Endothelial cell of umbilical vein (primary cell): ENCODE results near the gene SLC6A9. TPM values are rescaled to one million over a fixed set of nuclear protein-coding genes. Genes with fewer than 3 reads are reported as not detected.

Experiments used
- BruUV-seq: library from RNA; stranded (reverse); fragments of 400-500 nt; replicated peaks from 2 replicates; lab custom pipeline; 2021; lab: Mats Ljungman, UMichigan
- CTCF ChIA-PET: fragments of 300-600, 350-600 bp; sonication (Branson Sonifier 250); formaldehyde crosslinking; loops from one replicate; lab custom pipeline; 2021; ENCODE audit warnings: antibody characterized with exemption, inconsistent platforms; lab: Charles Lee
- POLR2A ChIA-PET: fragments of 300-600, 350-600 bp; sonication (Branson Sonifier 250); formaldehyde crosslinking; loops from one replicate; lab custom pipeline; 2021; ENCODE audit warnings: antibody characterized with exemption, inconsistent platforms; lab: Charles Lee
- DNase-seq: peaks from one replicate; pipeline ENCODE4 v3.0.0-alpha.2; 2011; ENCODE audit warnings: low read depth, low spot score
- FAIRE-seq: peaks from 2 replicates; lab custom pipeline; 2011; peaks lifted over from hg19 to GRCh38; lab: Jason Lieb, UNC
- H2AFZ ChIP-seq: 2 replicates; pipeline ENCODE4 v1.6.0; 2012; ENCODE audit warnings: low read depth, low read length, control low read depth, inconsistent platforms
- H3K27ac ChIP-seq: 2 replicates; pipeline ENCODE4 v1.5.1; 2011; ENCODE audit warnings: low read depth, mild to moderate bottlenecking, control low read depth, low read length, moderate library complexity; ENCODE audit not compliant: insufficient read depth
- H3K27me3 ChIP-seq, 2 experiments: 2 replicates each; pipeline versions ENCODE4 v1.6.0 to v1.6.1; 2011; ENCODE audit warnings: low read length in 2 of 2, mixed read lengths in 1 of 2; ENCODE audit not compliant: control insufficient read depth in 2 of 2, insufficient read depth in 2 of 2
- H3K36me3 ChIP-seq, 2 experiments: 2 replicates in 1 of 2; 3 replicates in 1 of 2; pipeline ENCODE4 v1.5.1; 2011; ENCODE audit warnings: low read length in 2 of 2, mild to moderate bottlenecking in 1 of 2, moderate library complexity in 1 of 2; ENCODE audit not compliant: control insufficient read depth in 2 of 2, insufficient read depth in 2 of 2; ENCODE audit errors: extremely low read depth in 1 of 2
- H3K4me1 ChIP-seq: 3 replicates; pipeline ENCODE4 v1.5.1; 2011; ENCODE audit warnings: mild to moderate bottlenecking, low read length; ENCODE audit not compliant: control insufficient read depth, insufficient read depth; ENCODE audit errors: extremely low read depth
- H3K4me2 ChIP-seq: 2 replicates; pipeline ENCODE4 v1.6.1; 2011; ENCODE audit warnings: low read length, control low read depth, mixed read lengths; ENCODE audit not compliant: insufficient read depth
- H3K4me3 ChIP-seq, 3 experiments: fragments of 200-600 bp in 1 of 3; sonication (generic), shearing (Covaris generic) in 1 of 3; replicated peaks in 1 of 3; 2 replicates each; pipeline ENCODE4 v1.5.1; 2011 to 2016; ENCODE audit warnings: control low read depth in 3 of 3, low read length in 3 of 3, mild to moderate bottlenecking in 2 of 3, inconsistent platforms in 1 of 3, low read depth in 1 of 3, moderate library complexity in 1 of 3; ENCODE audit not compliant: insufficient read depth in 1 of 3
- H3K79me2 ChIP-seq: 2 replicates; pipeline ENCODE4 v1.6.0; 2012; ENCODE audit warnings: low read length, inconsistent platforms; ENCODE audit not compliant: control insufficient read depth, insufficient read depth
- H3K9ac ChIP-seq: replicated peaks from 2 replicates; pipeline ENCODE3; 2011; ENCODE audit warnings: low read length, control low read depth; ENCODE audit not compliant: insufficient read depth; ENCODE audit errors: extremely low read depth
- H3K9me1 ChIP-seq: replicated peaks from 3 replicates; pipeline ENCODE4 v1.6.0; 2011; ENCODE audit warnings: mild to moderate bottlenecking, low read length; ENCODE audit not compliant: control insufficient read depth, insufficient read depth; ENCODE audit errors: extremely low read depth
- H3K9me3 ChIP-seq: replicated peaks from 2 replicates; pipeline ENCODE4 v1.5.1; 2012; ENCODE audit warnings: low read length, inconsistent platforms; ENCODE audit not compliant: control insufficient read depth, insufficient read depth
- H4K20me1 ChIP-seq: replicated peaks from 2 replicates; pipeline ENCODE3; 2011; ENCODE audit warnings: mild to moderate bottlenecking, low read length; ENCODE audit not compliant: control insufficient read depth, insufficient read depth; ENCODE audit errors: extremely low read depth
- EZH2 ChIP-seq: IDR thresholded peaks from 2 replicates; pipeline ENCODE4 v1.6.1; 2012; ENCODE audit warnings: borderline replicate concordance, low read depth, mild to moderate bottlenecking, moderate library complexity, low read length, inconsistent platforms; ENCODE audit not compliant: severe bottlenecking
- FOS ChIP-seq: IDR thresholded peaks from 2 replicates; pipeline ENCODE4 v1.6.1; 2011; ENCODE audit warnings: mild to moderate bottlenecking, low read length, moderate library complexity, borderline replicate concordance; ENCODE audit not compliant: insufficient read depth
- GATA2 ChIP-seq: IDR thresholded peaks from 2 replicates; pipeline ENCODE4 v1.7.0; 2011; ENCODE audit warnings: low read depth, mild to moderate bottlenecking, moderate library complexity, mixed read lengths, low read length; ENCODE audit not compliant: insufficient read length, insufficient read depth
- JUN ChIP-seq: IDR thresholded peaks from 2 replicates; pipeline ENCODE4 v1.6.1; 2011; ENCODE audit warnings: borderline replicate concordance, low read depth; ENCODE audit not compliant: insufficient read length, insufficient read depth
- MAX ChIP-seq: IDR thresholded peaks from 2 replicates; pipeline ENCODE4 v1.6.1; 2011; ENCODE audit not compliant: insufficient read depth, insufficient read length
- MYC ChIP-seq: IDR thresholded peaks from one replicate; pipeline ENCODE4 v1.6.1; 2011; ENCODE audit warnings: mild to moderate bottlenecking, low read depth, low read length
- POLR2A ChIP-seq: IDR thresholded peaks from 2 replicates; pipeline ENCODE4 v1.6.1; 2012; ENCODE audit warnings: low read depth, mild to moderate bottlenecking, control low read depth, low read length
- dilution Hi-C: fragments of 300-500 bp; cut with MboI; formaldehyde crosslinking; loops from one replicate; pipeline ENCODE4 v1.15.0; 2019; ENCODE audit warnings: low sequenced_read_pairs; ENCODE audit not compliant: extremely low pct_ligation_motif_present
- intact Hi-C: fragments of 100-400 bp; cut with micrococcal nuclease; formaldehyde crosslinking; loops from one replicate; pipeline ENCODE4 v1.10.0; 2022
- polyA plus RNA-seq, 4 experiments: library from polyadenylated mRNA; depleted of rRNA in 3 of 4; stranded (reverse) in 3 of 4; unstranded in 1 of 4; fragments of >200 nt; gene quantifications; 2 replicates each; pipeline versions ENCODE4 v1.2.1 to v1.2.3, GENCODE V29; 2011 to 2012; ENCODE audit warnings: missing spikeins in 1 of 4
- total RNA-seq: library from RNA; stranded (reverse); gene quantifications from 2 replicates; pipeline ENCODE4 v1.2.3, GENCODE V29; 2021
- TF ChIP-seq, protein P1 (sequence below), 2 donors: IDR thresholded peaks; 1 replicate in 1 of 2; 2 replicates in 1 of 2; pipeline ENCODE4 v1.5.1; 2011; ENCODE audit warnings: low read length in 2 of 2, mild to moderate bottlenecking in 2 of 2, moderate library complexity in 2 of 2, control low read depth in 1 of 2, inconsistent platforms in 1 of 2, low read depth in 1 of 2; ENCODE audit not compliant: insufficient read depth in 1 of 2; ENCODE audit errors: extremely low read depth in 1 of 2

SLC6A9 gene
- total and polyA plus RNA-seq, 2 donors (not counting 3 experiments of a cell fraction or from before 2014, with no cell fraction given): 0.80 to 1.5 TPM

DNA sequence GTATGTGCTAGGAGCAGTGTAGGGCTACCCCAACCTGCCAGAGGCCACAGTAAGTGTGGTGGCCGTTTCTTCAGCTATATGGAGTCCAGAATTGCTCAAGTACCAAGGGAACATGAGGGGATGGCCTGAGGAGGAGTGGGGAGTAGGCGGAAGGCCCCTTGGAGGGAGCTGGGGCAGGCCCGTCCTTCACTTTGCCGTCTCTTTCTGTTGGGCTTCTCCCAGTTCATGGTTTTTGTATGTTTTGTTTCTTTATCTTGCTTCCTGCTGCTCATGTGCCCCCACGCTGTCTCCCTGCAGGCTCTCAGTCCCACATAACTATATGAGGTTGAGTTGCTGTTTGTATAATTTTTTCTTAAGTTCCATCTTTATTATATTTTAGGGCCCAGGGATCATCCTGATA is 67.4 kb downstream of the SLC6A9 start:
- Histone ChIP-seq H3K4me1 (no peaks in the 10 kb centered on the region), H4K20me1 (no peaks in the 10 kb centered on the region), H3K4me3 (no peak overlapping the region), H3K27ac (no peak overlapping the region), H3K4me2 (no peak overlapping the region), H3K27me3 (no peaks in the 10 kb centered on the region), H2AFZ (no peak overlapping the region), H3K9me1 (no peaks in the 10 kb centered on the region), H3K9ac (no peak overlapping the region), H3K9me3 (no peaks in the 10 kb centered on the region), H3K36me3 (peaks cover 0 to 21% of the 10 kb centered on the region in 2 experiments), H3K79me2 (no peaks in the 10 kb centered on the region)
- intact Hi-C loops: no loop called here
- DNase-seq: no peak
- dilution Hi-C loops: no loop called here
- ChIA-PET CTCF (interaction anchor here (1.3 kb wide), 1 partner anchor 29 kb away, joined by 4 read pairs; no protein-coding TSS in a partner anchor), POLR2A (no interaction called here)
- no TSS peak for BruUV-seq
- TF ChIP-seq JUN (no peak), EZH2 (no peak), MAX (no peak), FOS (no peak), MYC (no peak), GATA2 (no peak), POLR2A (no peak)
- TF ChIP-seq, protein P1, sequence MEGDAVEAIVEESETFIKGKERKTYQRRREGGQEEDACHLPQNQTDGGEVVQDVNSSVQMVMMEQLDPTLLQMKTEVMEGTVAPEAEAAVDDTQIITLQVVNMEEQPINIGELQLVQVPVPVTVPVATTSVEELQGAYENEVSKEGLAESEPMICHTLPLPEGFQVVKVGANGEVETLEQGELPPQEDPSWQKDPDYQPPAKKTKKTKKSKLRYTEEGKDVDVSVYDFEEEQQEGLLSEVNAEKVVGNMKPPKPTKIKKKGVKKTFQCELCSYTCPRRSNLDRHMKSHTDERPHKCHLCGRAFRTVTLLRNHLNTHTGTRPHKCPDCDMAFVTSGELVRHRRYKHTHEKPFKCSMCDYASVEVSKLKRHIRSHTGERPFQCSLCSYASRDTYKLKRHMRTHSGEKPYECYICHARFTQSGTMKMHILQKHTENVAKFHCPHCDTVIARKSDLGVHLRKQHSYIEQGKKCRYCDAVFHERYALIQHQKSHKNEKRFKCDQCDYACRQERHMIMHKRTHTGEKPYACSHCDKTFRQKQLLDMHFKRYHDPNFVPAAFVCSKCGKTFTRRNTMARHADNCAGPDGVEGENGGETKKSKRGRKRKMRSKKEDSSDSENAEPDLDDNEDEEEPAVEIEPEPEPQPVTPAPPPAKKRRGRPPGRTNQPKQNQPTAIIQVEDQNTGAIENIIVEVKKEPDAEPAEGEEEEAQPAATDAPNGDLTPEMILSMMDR (IDR thresholded peaks at IDR 0.05; ENCODE audit: extremely low read depth in 1 of 2, insufficient read depth in 1 of 2, low read depth in 1 of 2, low read length in 2 of 2): no peak
- FAIRE-seq: no peak
